ENCODE data around the gene DCDC1. TPM values are rescaled to one million over a fixed set of nuclear protein-coding genes. Genes with fewer than 3 reads are reported as not detected.

Gene DCDC1
- total RNA-seq, 1 experiment from 2014 or later: not detected

GRCh38 chr11:31361743-31362142, 7.8 kb downstream of the DCDC1 start:
- no peaks in the 10 kb centered on the region for H3K36me3 ChIP-seq (ENCODE audit: control insufficient read depth, insufficient read depth, low read length)
- DNase-seq (ENCODE audit: low read depth, low spot score): no peak
- CTCF ChIA-PET: no interaction called here
- no peak for TF ChIP-seq REST (IDR thresholded peaks at IDR 0.05; ENCODE audit: insufficient read depth in 1 of 2, low read depth in 2 of 2, low read length in 1 of 2)
- no peak for TF ChIP-seq CTCF (IDR thresholded peaks at IDR 0.05)
- no peak for TF ChIP-seq SIN3A (IDR thresholded peaks at IDR 0.05; ENCODE audit: borderline replicate concordance, insufficient read depth, low read depth, low read length)
- no peak for TF ChIP-seq TCF7L2 (IDR thresholded peaks at IDR 0.05; ENCODE audit: low read depth, low read length)
- TF ChIP-seq POLR2AphosphoS5 (IDR thresholded peaks at IDR 0.05; ENCODE audit: low read depth, low read length): no peak
- H3K4me1 ChIP-seq (ENCODE audit: control insufficient read depth, insufficient read depth, low read length): no peaks in the 10 kb centered on the region
- no peaks in the 10 kb centered on the region for H3K9me3 ChIP-seq (ENCODE audit: control insufficient read depth, insufficient read depth, low read depth, low read length)
- BruUV-seq (replicated peaks): no TSS peak
- peaks cover 8% of the 10 kb centered on the region; the same call in 1 of the 2 replicates for H3K27me3 ChIP-seq (ENCODE audit: control insufficient read depth, insufficient read depth, low read length)
- no peak overlapping the region for H3K27ac ChIP-seq (ENCODE audit: low read length)
- no peak overlapping the region for H3K4me3 ChIP-seq (ENCODE audit: low read depth in 2 of 2, low read length in 2 of 2)
- POLR2A ChIA-PET: no interaction called here
- in situ Hi-C loops (cut with HindIII; ENCODE audit: low pct_unique_long_range_greater_than_20kb, low sequenced_read_pairs) (no loop called here), intact Hi-C loops (cut with micrococcal nuclease; ENCODE audit: unreplicated experiment) (no loop called here)
- no peak for ATAC-seq

GRCh38 chr11:31355817-31356216, 13.7 kb downstream of the DCDC1 start:
- Histone ChIP-seq H3K4me1 (ENCODE audit: control insufficient read depth, insufficient read depth, low read length) (no peaks in the 10 kb centered on the region), H3K9me3 (ENCODE audit: control insufficient read depth, insufficient read depth, low read depth, low read length) (no peaks in the 10 kb centered on the region), H3K27me3 (ENCODE audit: control insufficient read depth, insufficient read depth, low read length) (peaks cover 7% of the 10 kb centered on the region), H3K27ac (ENCODE audit: low read length) (no peak overlapping the region), H3K4me3 (ENCODE audit: low read depth in 2 of 2, low read length in 2 of 2) (no peak overlapping the region), H3K36me3 (ENCODE audit: control insufficient read depth, insufficient read depth, low read length) (no peaks in the 10 kb centered on the region)
- no peak for TF ChIP-seq TCF7L2 (IDR thresholded peaks at IDR 0.05; ENCODE audit: low read depth, low read length)
- no peak for TF ChIP-seq POLR2AphosphoS5 (IDR thresholded peaks at IDR 0.05; ENCODE audit: low read depth, low read length)
- no peak for TF ChIP-seq SIN3A (IDR thresholded peaks at IDR 0.05; ENCODE audit: borderline replicate concordance, insufficient read depth, low read depth, low read length)
- no peak for TF ChIP-seq REST (IDR thresholded peaks at IDR 0.05; ENCODE audit: insufficient read depth in 1 of 2, low read depth in 2 of 2, low read length in 1 of 2)
- TF ChIP-seq CTCF (IDR thresholded peaks at IDR 0.05): no peak
- ATAC-seq (no peak), DNase-seq (ENCODE audit: low read depth, low spot score) (no peak)
- ChIA-PET POLR2A (no interaction called here), CTCF (no interaction called here)
- no TSS peak for BruUV-seq (replicated peaks)
- in situ Hi-C loops (cut with HindIII; ENCODE audit: low pct_unique_long_range_greater_than_20kb, low sequenced_read_pairs) (no loop called here), intact Hi-C loops (cut with micrococcal nuclease; ENCODE audit: unreplicated experiment) (no loop called here)

Data from Panc1 (cell line).